Panc1 (cell line): ENCODE measurements around the gene SAMD4A. TPM values are rescaled to one million over a fixed set of nuclear protein-coding genes. Genes with fewer than 3 reads are reported as not detected.

Experiments
- ATAC-seq: fragments of 200-7000 bp; cut with Tn5 transposase; 2 replicates; pipeline ENCODE4 v1.9.1; 2020; ENCODE audit warnings: mild to moderate bottlenecking, moderate library complexity
- BruUV-seq: library from RNA; stranded (reverse); fragments of 400-500 nt; replicated peaks from 2 replicates; lab custom pipeline; 2021; lab: Mats Ljungman, UMichigan
- CTCF ChIA-PET: fragments of 300-600 bp; sonication (Branson Sonifier 250); formaldehyde crosslinking; loops from one replicate; lab custom pipeline; 2022; ENCODE audit warnings: antibody characterized with exemption; lab: Charles Lee
- POLR2A ChIA-PET: fragments of 300-600 bp; sonication (Branson Sonifier 250); formaldehyde crosslinking; loops from one replicate; lab custom pipeline; 2022; ENCODE audit warnings: antibody characterized with exemption; lab: Charles Lee
- DNase-seq: peaks from one replicate; pipeline ENCODE4 v3.0.0-alpha.2; 2010; ENCODE audit warnings: low read depth, low spot score
- H3K27ac ChIP-seq: 2 replicates; pipeline ENCODE4 v1.5.1; 2011; ENCODE audit warnings: mild to moderate bottlenecking, low read length, inconsistent platforms
- H3K27me3 ChIP-seq: fragments of 200-500 bp; sonication (Bioruptor generic); 2 replicates; pipeline ENCODE4 v1.6.0; 2014; ENCODE audit warnings: low read length, inconsistent platforms; ENCODE audit not compliant: control insufficient read depth, insufficient read depth
- H3K36me3 ChIP-seq: fragments of 200-500 bp; sonication (Bioruptor generic); 2 replicates; pipeline ENCODE4 v1.5.1; 2014; ENCODE audit warnings: inconsistent platforms, mild to moderate bottlenecking, low read length, moderate library complexity; ENCODE audit not compliant: control insufficient read depth, insufficient read depth
- H3K4me1 ChIP-seq: 2 replicates; pipeline ENCODE4 v1.5.1; 2011; ENCODE audit warnings: inconsistent platforms, mild to moderate bottlenecking, low read length, moderate library complexity; ENCODE audit not compliant: control insufficient read depth, insufficient read depth
- H3K4me3 ChIP-seq, 2 experiments: 2 replicates each; pipeline ENCODE4 v1.5.1; 2011 to 2012; ENCODE audit warnings: low read depth in 2 of 2, low read length in 2 of 2, mild to moderate bottlenecking in 2 of 2, inconsistent platforms in 1 of 2, moderate library complexity in 1 of 2
- H3K9me3 ChIP-seq: fragments of 200-500 bp; sonication (Bioruptor generic); 2 replicates; pipeline ENCODE4 v1.5.1; 2014; ENCODE audit warnings: low read depth, mild to moderate bottlenecking, inconsistent platforms, low read length, moderate library complexity; ENCODE audit not compliant: control insufficient read depth, insufficient read depth
- POLR2AphosphoS5 ChIP-seq: IDR thresholded peaks from 2 replicates; pipeline ENCODE4 v1.6.1; 2012; ENCODE audit warnings: mild to moderate bottlenecking, low read depth, low read length, moderate library complexity
- REST ChIP-seq, 2 experiments: IDR thresholded peaks; 2 replicates each; pipeline ENCODE4 v1.6.1; 2011 to 2012; ENCODE audit warnings: low read depth in 2 of 2, control low read depth in 1 of 2, low read length in 1 of 2, mild to moderate bottlenecking in 1 of 2, moderate library complexity in 1 of 2; ENCODE audit not compliant: insufficient read depth in 1 of 2
- SIN3A ChIP-seq: IDR thresholded peaks from 2 replicates; pipeline ENCODE4 v1.6.1; 2012; ENCODE audit warnings: low read depth, mild to moderate bottlenecking, low read length, moderate library complexity, borderline replicate concordance; ENCODE audit not compliant: insufficient read depth
- TCF7L2 ChIP-seq: IDR thresholded peaks from 2 replicates; pipeline ENCODE4 v1.6.1; 2011; ENCODE audit warnings: mild to moderate bottlenecking, low read depth, low read length, inconsistent platforms
- in situ Hi-C: cut with HindIII; loops from 2 replicates; pipeline ENCODE4 v1.10.0; 2016; ENCODE audit warnings: low sequenced_read_pairs, low pct_unique_long_range_greater_than_20kb
- intact Hi-C: fragments of 100-400 bp; cut with micrococcal nuclease; formaldehyde crosslinking; loops from one replicate; pipeline ENCODE4 v1.10.0; 2022; ENCODE audit not compliant: unreplicated experiment
- total RNA-seq: library from RNA; stranded (reverse); gene quantifications from one replicate; pipeline ENCODE4 v1.2.1, GENCODE V29; 2021; ENCODE audit not compliant: unreplicated experiment
- TF ChIP-seq, protein P1 (sequence below): fragments of 450-650 bp; IDR thresholded peaks from 2 replicates; pipeline ENCODE4 v1.5.1; 2017; ENCODE audit warnings: mild to moderate bottlenecking

Gene SAMD4A
- total RNA-seq, 1 experiment from 2014 or later = 15.2 TPM

DNA sequence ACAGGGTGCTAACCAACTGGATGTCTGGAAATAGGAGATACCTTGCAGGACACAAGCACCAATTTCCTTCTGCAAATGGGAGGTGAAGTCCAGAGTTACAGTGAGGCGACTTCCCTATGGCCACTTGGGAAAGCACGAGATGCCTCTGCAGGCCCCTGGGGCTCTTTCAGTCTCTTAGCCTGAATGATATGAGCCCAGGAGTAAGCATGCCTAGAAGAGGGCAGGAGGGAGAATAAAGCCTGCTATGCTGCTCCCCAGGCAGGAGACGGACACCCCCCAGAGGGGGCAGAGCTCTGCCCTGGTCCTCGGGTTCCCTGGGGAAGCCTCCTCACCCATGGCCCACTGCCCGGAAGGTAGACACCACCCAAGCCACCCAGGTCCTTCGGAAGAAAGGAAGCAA lies 230.6 kb downstream of the SAMD4A start:
- ATAC-seq = no peak

GRCh38 chr14:54797986-54798385 lies 231.1 kb downstream of the SAMD4A start:
- Histone ChIP-seq H3K27me3 (no peaks in the 10 kb centered on the region), H3K36me3 (no peaks in the 10 kb centered on the region), H3K4me1 (no peaks in the 10 kb centered on the region), H3K9me3 (no peaks in the 10 kb centered on the region), H3K4me3 (no peak overlapping the region), H3K27ac (no peak overlapping the region)
- in situ Hi-C loops (no loop called here), intact Hi-C loops (no loop called here)
- DNase-seq (no peak), ATAC-seq (no peak)
- TF ChIP-seq SIN3A = no peak
- no peak for TF ChIP-seq POLR2AphosphoS5
- ChIA-PET POLR2A (no interaction called here), CTCF (no interaction called here)
- no TSS peak for BruUV-seq

More for the DNA sequence above, 230.6 kb downstream of the SAMD4A start:
- ChIA-PET CTCF (no interaction called here), POLR2A (no interaction called here)
- no peaks in the 10 kb centered on the region for H3K27me3 ChIP-seq
- BruUV-seq = no TSS peak
- no peak overlapping the region for H3K4me3 ChIP-seq
- intact Hi-C loops = no loop called here
- in situ Hi-C loops = no loop called here
- H3K9me3 ChIP-seq = no peaks in the 10 kb centered on the region
- H3K4me1 ChIP-seq = no peaks in the 10 kb centered on the region
- TF ChIP-seq SIN3A (no peak), POLR2AphosphoS5 (no peak), TCF7L2 (no peak), REST (IDR thresholded peaks at IDR 0.05; ENCODE audit: insufficient read depth in 1 of 2, low read depth in 2 of 2, low read length in 1 of 2) (no peak)
- TF ChIP-seq, protein P1, sequence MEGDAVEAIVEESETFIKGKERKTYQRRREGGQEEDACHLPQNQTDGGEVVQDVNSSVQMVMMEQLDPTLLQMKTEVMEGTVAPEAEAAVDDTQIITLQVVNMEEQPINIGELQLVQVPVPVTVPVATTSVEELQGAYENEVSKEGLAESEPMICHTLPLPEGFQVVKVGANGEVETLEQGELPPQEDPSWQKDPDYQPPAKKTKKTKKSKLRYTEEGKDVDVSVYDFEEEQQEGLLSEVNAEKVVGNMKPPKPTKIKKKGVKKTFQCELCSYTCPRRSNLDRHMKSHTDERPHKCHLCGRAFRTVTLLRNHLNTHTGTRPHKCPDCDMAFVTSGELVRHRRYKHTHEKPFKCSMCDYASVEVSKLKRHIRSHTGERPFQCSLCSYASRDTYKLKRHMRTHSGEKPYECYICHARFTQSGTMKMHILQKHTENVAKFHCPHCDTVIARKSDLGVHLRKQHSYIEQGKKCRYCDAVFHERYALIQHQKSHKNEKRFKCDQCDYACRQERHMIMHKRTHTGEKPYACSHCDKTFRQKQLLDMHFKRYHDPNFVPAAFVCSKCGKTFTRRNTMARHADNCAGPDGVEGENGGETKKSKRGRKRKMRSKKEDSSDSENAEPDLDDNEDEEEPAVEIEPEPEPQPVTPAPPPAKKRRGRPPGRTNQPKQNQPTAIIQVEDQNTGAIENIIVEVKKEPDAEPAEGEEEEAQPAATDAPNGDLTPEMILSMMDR = no peak
- no peaks in the 10 kb centered on the region for H3K36me3 ChIP-seq
- no peak for DNase-seq
- no peak overlapping the region for H3K27ac ChIP-seq

DNA sequence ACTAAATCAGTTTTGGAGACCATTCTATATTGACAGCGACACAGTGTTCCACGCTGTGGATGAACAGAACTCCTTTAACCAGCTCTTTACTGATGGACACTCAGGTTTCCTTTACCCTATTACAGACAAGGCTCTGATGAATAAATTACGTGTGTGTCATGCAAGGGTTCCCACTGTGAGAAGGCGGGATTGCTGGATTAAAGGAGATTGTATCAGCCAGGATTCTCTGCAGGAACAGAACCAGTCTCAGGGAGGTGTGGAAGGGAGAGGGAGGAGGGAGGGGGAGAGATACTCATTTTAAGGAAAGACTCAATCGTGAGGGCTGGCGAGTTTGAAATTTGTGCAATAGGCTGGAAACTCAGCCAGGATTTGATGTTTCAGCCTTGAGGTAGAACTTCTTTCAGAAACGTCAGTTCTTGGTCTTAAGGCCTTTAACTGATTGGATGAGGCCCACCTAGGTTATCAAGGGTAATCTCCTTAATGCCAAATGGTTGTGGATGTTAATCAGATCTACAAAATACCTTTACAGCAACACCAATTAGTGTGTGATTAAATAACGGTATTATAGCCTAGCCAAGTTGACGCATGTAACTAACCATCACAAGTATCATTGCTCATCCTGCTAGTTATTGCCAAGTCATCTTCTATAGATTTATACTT lies 231.7 kb downstream of the SAMD4A start:
- Histone ChIP-seq H3K27me3 (no peaks in the 10 kb centered on the region), H3K4me3 (no peak overlapping the region), H3K4me1 (no peaks in the 10 kb centered on the region), H3K27ac (no peak overlapping the region), H3K9me3 (no peaks in the 10 kb centered on the region), H3K36me3 (no peaks in the 10 kb centered on the region)
- ChIA-PET CTCF (no interaction called here), POLR2A (no interaction called here)
- no TSS peak for BruUV-seq
- ATAC-seq (no peak), DNase-seq (no peak)
- in situ Hi-C loops (no loop called here), intact Hi-C loops (no loop called here)
- TF ChIP-seq REST (IDR thresholded peaks at IDR 0.05; ENCODE audit: insufficient read depth in 1 of 2, low read depth in 2 of 2, low read length in 1 of 2) = no peak
- no peak for TF ChIP-seq SIN3A
- TF ChIP-seq POLR2AphosphoS5 = no peak
- TF ChIP-seq, protein P1 = no peak
- no peak for TF ChIP-seq TCF7L2
